Glutamatergic neuron (in vitro differentiated cells): ENCODE data around the gene TFR2. TPM values are rescaled to one million over a fixed set of nuclear protein-coding genes. Genes with fewer than 3 reads are reported as not detected.
A peak's percentile ranks its signal among the peaks of the same experiment; 100 is the strongest.

Experiments
- DNase-seq: peaks from one replicate; pipeline ENCODE4 v3.0.0; 2022
- H3K27ac Mint-ChIP-seq: one replicate; pipeline ENCODE4 v1.8.0; 2020; ENCODE audit warnings: mild to moderate bottlenecking, mixed read lengths, inconsistent platforms; ENCODE audit not compliant: unreplicated experiment
- H3K27me3 Mint-ChIP-seq: one replicate; pipeline ENCODE4 v1.8.0; 2020; ENCODE audit warnings: mild to moderate bottlenecking, moderate library complexity, mixed read lengths, inconsistent platforms; ENCODE audit not compliant: unreplicated experiment
- H3K36me3 Mint-ChIP-seq: one replicate; pipeline ENCODE4 v1.8.0; 2020; ENCODE audit warnings: mild to moderate bottlenecking, mixed read lengths, inconsistent platforms; ENCODE audit not compliant: unreplicated experiment
- H3K4me1 Mint-ChIP-seq: one replicate; pipeline ENCODE4 v1.8.0; 2020; ENCODE audit warnings: mild to moderate bottlenecking, low read depth, mixed read lengths, inconsistent platforms; ENCODE audit not compliant: unreplicated experiment
- H3K4me3 Mint-ChIP-seq: one replicate; pipeline ENCODE4 v1.8.0; 2020; ENCODE audit warnings: mild to moderate bottlenecking, mixed read lengths, inconsistent platforms; ENCODE audit not compliant: unreplicated experiment
- H3K9me3 Mint-ChIP-seq: one replicate; pipeline ENCODE4 v1.8.0; 2020; ENCODE audit warnings: mild to moderate bottlenecking, moderate library complexity, mixed read lengths, inconsistent platforms; ENCODE audit not compliant: unreplicated experiment
- total RNA-seq: library from RNA; stranded (reverse); fragmentation: NEBNext Ultra II Directional; extraction: Animal tissue kit (Norgen Biotek cat#: 25700); gene quantifications from one replicate; pipeline ENCODE4 v1.2.1, GENCODE V29; 2021; ENCODE audit not compliant: unreplicated experiment
- TF ChIP-seq, protein P1 (sequence below): fragments of 200-600 bp; sonication (generic); IDR thresholded peaks from one replicate; pipeline ENCODE4 v1.5.0; 2021; ENCODE audit not compliant: partially characterized antibody, unreplicated experiment

TFR2 gene
- total RNA-seq, 1 donor from 2014 or later, result 5.1 TPM

DNA sequence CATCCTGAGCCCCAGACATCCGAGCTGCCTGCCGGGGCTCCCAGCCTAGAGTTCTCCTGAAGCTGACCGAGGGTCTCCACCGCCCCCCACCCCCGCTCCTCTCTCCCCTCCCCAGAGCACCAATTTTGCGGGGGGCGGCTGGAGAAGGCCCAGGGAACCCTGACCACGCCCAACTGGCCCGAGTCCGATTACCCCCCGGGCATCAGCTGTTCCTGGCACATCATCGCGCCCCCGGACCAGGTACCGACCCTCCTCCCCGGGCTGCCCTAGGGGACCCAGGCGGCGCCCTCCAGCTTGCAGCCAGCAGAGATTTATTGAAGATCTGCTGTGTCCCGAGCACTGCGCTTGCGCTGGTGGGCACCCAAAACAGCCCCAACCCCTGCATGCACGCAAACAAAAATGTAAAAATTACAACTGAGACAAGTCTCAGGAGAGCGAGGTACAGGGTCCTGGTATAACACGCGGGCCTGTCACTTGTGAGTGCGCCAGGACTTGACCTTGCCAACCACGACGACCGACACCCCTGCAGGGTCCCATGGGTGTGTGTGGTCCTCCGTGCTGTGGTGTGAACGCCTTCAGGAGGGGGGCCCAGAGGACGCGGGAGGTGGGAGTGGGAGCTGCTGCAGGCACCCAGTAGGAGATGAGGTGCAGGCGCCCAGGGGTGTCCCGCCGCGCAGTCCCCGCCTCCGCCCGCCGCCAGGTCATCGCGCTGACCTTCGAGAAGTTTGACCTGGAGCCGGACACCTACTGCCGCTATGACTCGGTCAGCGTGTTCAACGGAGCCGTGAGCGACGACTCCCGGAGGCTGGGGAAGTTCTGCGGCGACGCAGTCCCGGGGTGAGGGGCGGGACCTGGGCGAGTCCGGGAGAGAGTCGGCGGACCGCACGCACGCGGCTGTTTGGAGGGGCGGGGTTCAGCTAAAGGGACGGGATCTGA, 36.1 kb downstream of the TFR2 start:
- H3K4me1 Mint-ChIP-seq, result peaks cover 11% of the 10 kb centered on the region
- H3K36me3 Mint-ChIP-seq, result no peaks in the 10 kb centered on the region
- no peak overlapping the region for H3K27ac Mint-ChIP-seq
- peak overlapping the region; percentile 84 for H3K4me3 Mint-ChIP-seq
- H3K9me3 Mint-ChIP-seq, result peaks cover 4% of the 10 kb centered on the region
- peaks cover 5% of the 10 kb centered on the region for H3K27me3 Mint-ChIP-seq
- TF ChIP-seq, protein P1, sequence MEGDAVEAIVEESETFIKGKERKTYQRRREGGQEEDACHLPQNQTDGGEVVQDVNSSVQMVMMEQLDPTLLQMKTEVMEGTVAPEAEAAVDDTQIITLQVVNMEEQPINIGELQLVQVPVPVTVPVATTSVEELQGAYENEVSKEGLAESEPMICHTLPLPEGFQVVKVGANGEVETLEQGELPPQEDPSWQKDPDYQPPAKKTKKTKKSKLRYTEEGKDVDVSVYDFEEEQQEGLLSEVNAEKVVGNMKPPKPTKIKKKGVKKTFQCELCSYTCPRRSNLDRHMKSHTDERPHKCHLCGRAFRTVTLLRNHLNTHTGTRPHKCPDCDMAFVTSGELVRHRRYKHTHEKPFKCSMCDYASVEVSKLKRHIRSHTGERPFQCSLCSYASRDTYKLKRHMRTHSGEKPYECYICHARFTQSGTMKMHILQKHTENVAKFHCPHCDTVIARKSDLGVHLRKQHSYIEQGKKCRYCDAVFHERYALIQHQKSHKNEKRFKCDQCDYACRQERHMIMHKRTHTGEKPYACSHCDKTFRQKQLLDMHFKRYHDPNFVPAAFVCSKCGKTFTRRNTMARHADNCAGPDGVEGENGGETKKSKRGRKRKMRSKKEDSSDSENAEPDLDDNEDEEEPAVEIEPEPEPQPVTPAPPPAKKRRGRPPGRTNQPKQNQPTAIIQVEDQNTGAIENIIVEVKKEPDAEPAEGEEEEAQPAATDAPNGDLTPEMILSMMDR, result no peak
- peak; percentile 54 for DNase-seq

DNA sequence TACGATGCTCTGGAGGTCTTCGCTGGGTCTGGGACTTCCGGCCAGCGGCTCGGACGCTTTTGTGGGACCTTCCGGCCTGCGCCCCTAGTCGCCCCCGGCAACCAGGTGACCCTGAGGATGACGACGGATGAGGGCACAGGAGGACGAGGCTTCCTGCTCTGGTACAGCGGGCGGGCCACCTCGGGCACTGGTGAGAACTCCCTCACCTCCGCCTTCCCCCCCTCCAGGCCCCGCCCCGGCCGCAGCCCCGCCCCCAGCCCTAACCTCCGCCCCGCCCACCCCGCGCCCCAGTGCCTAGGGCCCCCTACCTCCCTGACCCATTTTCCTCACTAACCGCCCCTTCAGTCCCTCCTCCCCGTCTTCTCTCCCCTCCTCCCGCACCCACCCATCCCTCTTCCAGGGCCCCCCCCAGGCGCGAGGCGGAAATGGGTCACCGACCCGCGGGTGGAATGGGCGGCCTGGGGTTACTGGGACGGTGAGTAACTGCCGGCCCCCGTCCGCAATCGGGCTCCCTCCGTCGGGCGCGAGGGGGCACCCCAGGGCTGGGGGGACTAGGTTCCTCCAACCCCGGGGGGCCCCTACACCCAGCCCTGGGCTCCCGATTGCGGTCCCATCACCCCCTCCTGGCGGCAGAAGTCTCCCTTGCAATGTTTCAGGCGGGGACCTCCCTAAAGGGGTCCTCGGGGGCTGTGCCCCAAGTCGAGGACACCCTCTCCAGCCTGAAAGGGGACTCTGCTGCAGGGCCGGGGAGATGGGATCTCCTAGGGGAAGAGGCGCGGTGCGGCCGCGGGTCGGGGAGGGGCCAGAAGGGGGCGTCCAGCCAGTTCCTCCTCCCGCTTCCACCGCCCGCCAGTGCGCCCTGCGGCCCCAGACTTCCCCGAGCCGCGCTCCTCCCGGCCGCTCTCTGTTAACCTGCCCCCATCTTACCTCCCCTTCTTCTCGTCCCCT, 37.0 kb downstream of the TFR2 start:
- peaks cover 11% of the 10 kb centered on the region for H3K4me1 Mint-ChIP-seq
- TF ChIP-seq, protein P1, result peak; percentile 54
- H3K4me3 Mint-ChIP-seq, result peak overlapping the region; percentile 84
- H3K27ac Mint-ChIP-seq, result peak overlapping the region; percentile 52
- H3K9me3 Mint-ChIP-seq, result peaks cover 4% of the 10 kb centered on the region
- no peaks in the 10 kb centered on the region for H3K36me3 Mint-ChIP-seq
- peaks cover 5% of the 10 kb centered on the region for H3K27me3 Mint-ChIP-seq
- peak; percentile 86 for DNase-seq

DNA sequence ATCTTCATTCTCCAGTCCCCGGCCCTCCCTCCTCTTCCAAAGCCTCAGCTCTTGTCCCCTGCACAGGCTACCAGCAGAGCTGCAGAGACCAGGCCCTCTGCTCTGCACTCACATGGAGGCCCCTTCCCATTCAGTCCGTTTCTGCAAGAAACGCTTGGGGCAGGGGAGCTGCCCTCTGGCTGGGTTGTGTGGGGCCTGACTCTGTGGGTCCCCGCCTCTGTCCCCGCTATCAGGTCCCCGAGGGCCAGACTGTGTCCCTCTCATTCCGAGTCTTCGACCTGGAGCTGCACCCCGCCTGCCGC, 37.7 kb downstream of the TFR2 start:
- no peaks in the 10 kb centered on the region for H3K36me3 Mint-ChIP-seq
- H3K4me3 Mint-ChIP-seq, result peak overlapping the region; percentile 82
- peaks cover 5% of the 10 kb centered on the region for H3K27me3 Mint-ChIP-seq
- peaks cover 4% of the 10 kb centered on the region for H3K9me3 Mint-ChIP-seq
- TF ChIP-seq, protein P1, result no peak
- no peak for DNase-seq
- H3K4me1 Mint-ChIP-seq, result peaks cover 11% of the 10 kb centered on the region
- H3K27ac Mint-ChIP-seq, result peak overlapping the region; percentile 52

DNA sequence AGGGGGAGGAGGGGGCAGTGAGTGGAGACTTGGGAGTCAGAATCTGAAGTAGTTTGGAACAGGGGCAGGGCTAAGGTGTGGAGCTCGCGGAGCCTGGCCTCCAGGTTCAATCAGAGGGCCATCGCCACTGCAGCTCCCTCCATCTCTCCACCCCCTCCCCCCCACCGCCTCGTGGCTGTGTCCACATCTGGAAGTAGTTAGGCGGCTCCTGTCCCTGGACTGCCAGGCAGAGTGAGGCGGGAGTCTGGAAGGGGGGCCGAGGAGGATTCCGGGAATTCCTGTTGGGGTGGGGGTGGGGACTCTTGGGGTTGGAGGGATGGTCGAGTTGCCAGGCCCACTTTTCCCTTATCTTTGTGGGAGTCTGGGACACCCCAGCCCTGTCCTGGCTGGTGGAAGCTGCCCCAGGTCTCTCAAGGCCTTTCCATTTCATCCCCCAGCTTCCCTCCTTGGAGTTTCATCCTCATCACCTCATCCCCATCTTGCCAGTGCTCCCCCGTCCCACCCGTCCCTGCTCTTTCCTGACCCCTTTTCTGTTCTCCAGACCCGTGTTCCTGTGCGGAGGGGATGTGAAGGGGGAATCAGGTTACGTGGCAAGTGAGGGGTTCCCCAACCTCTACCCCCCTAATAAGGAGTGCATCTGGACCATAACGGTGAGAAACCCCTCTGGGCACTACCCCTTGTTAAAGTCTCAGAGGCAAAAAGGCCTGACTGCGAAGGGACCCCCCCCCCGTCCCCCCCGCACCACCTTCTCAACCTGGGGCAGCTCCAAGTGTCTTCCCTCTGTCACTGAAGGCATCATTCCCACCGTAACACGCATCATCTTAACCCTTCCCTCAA, 38.2 kb downstream of the TFR2 start:
- Mint-ChIP-seq H3K4me1 (peaks cover 11% of the 10 kb centered on the region), H3K36me3 (no peaks in the 10 kb centered on the region), H3K9me3 (peaks cover 4% of the 10 kb centered on the region), H3K27me3 (peaks cover 5% of the 10 kb centered on the region), H3K27ac (no peak overlapping the region), H3K4me3 (peak overlapping the region; percentile 82)
- DNase-seq, result no peak
- TF ChIP-seq, protein P1, result no peak
